HepG2 (cell line): Measurements from ENCODE around the gene RFC2. TPM values are rescaled to one million over a fixed set of nuclear protein-coding genes. Genes with fewer than 3 reads are reported as not detected.

Experiments
- ATF3 ChIP-seq: sonication (generic); formaldehyde crosslinking; IDR thresholded peaks from 2 replicates; pipeline ENCODE4 v1.4.0; 2020; ENCODE audit warnings: missing genetic modification reagents
- ETV5 ChIP-seq: IDR thresholded peaks from 2 replicates; pipeline ENCODE4 v1.6.1; 2018; ENCODE audit warnings: missing biosample characterization, missing genetic modification reagents, inconsistent platforms, borderline replicate concordance
- FLYWCH1 ChIP-seq: sonication (generic); formaldehyde crosslinking; IDR thresholded peaks from 2 replicates; pipeline ENCODE4 v1.8.1; 2023; ENCODE audit warnings: mild to moderate bottlenecking, missing genetic modification reagents
- HIC2 ChIP-seq: sonication (generic); formaldehyde crosslinking; IDR thresholded peaks from 2 replicates; pipeline ENCODE4 v1.9.0; 2022; ENCODE audit warnings: low read depth, missing genetic modification reagents
- KAT7 ChIP-seq: IDR thresholded peaks from 2 replicates; pipeline ENCODE4 v1.6.1; 2018; ENCODE audit warnings: borderline replicate concordance, missing compliant biosample characterization
- MLLT10 ChIP-seq: sonication (generic); formaldehyde crosslinking; IDR thresholded peaks from 2 replicates; pipeline ENCODE4 v1.4.0; 2020; ENCODE audit warnings: missing genetic modification reagents
- RORA ChIP-seq: sonication (generic); formaldehyde crosslinking; IDR thresholded peaks from 2 replicates; pipeline ENCODE4 v1.5.0; 2020; ENCODE audit warnings: mild to moderate bottlenecking, missing genetic modification reagents, moderate library complexity
- ZNF343 ChIP-seq: sonication (generic); formaldehyde crosslinking; IDR thresholded peaks from 2 replicates; pipeline ENCODE4 v1.4.0; 2020; ENCODE audit warnings: mild to moderate bottlenecking, missing genetic modification reagents
- polyA plus RNA-seq, 8 experiments: library from polyadenylated mRNA; depleted of rRNA in 3 of 8; stranded (reverse) in 7 of 8; unstranded in 1 of 8; fragments of >200 nt; fragmentation: Illumina TruSeq in 4 of 8; extraction: Trizol in 4 of 8; gene quantifications; 2 replicates each; pipeline versions ENCODE4 v1.2.1 to v1.2.3, GENCODE V29; 2011 to 2016; ENCODE audit warnings: low read depth in 4 of 8, missing spikeins in 1 of 8, mixed read lengths in 1 of 8; ENCODE audit not compliant: insufficient read depth in 1 of 8
- total RNA-seq, 5 experiments: library from RNA; depleted of rRNA; stranded (reverse); fragments of >200 nt; fragmentation: Illumina TruSeq; extraction: Trizol; gene quantifications; 2 replicates each; pipeline ENCODE4 v1.2.3, GENCODE V29; 2016; ENCODE audit warnings: low read depth in 1 of 5
- TF ChIP-seq, protein P1 (sequence below): sonication (generic); formaldehyde crosslinking; IDR thresholded peaks from 2 replicates; pipeline ENCODE4 v1.5.1; 2020; ENCODE audit warnings: missing genetic modification reagents, mild to moderate bottlenecking, borderline replicate concordance
- TF ChIP-seq, protein P2 (sequence below): sonication (generic); formaldehyde crosslinking; IDR thresholded peaks from 2 replicates; pipeline ENCODE4 v1.4.0; 2020; ENCODE audit warnings: missing genetic modification reagents

RFC2 gene
- total and polyA plus RNA-seq, 2 of the 13 experiments (the other 11 are each of a cell fraction or from before 2014, with no cell fraction given), result 14.6 to 43.5 TPM

DNA sequence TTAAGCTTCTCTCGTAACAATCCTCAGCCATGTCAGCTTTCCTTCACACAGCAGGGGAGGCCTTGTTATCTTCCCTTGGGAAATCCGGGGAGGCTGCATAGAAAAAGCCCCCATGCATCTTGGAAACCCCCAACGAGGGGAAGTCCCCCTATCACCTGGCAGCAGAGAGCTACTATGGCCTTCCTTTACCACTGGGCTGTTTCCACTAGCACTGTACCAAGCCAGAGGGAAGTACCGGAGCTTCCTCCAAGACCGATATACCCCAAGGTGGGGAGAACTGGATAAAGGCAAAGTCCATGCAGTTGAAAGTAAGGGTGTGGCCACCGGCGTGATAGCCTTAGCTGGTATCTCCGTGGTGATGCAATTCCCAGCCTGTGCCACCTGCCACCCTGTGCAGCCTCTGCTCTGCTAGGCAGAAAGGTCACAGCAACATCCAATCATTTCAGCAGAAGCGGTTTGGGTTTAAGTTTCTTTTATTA is 30.6 kb upstream of the RFC2 start (continued):
- TF ChIP-seq HIC2 (peak; percentile 71), MLLT10 (no peak), ZNF343 (CRISPR knock-in tag) (no peak), ATF3 (peak; percentile 66), RORA (CRISPR knock-in tag) (no peak), KAT7 (no peak), ETV5 (CRISPR knock-in tag) (no peak), FLYWCH1 (CRISPR knock-in tag) (no peak)
- TF ChIP-seq, protein P1, sequence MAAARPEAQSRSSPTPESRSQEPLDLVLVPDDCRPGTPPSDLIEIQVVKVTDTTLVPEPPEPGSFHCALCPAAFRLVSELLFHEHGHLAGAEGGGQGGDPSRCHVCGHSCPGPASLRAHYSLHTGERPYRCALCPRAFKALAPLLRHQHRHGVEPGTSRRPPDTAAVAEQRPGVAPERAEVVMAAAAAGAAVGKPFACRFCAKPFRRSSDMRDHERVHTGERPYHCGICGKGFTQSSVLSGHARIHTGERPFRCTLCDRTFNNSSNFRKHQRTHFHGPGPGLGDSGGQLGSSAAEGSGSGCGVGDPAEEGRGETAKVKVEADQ (CRISPR knock-in tag), result no peak
- TF ChIP-seq, protein P2, sequence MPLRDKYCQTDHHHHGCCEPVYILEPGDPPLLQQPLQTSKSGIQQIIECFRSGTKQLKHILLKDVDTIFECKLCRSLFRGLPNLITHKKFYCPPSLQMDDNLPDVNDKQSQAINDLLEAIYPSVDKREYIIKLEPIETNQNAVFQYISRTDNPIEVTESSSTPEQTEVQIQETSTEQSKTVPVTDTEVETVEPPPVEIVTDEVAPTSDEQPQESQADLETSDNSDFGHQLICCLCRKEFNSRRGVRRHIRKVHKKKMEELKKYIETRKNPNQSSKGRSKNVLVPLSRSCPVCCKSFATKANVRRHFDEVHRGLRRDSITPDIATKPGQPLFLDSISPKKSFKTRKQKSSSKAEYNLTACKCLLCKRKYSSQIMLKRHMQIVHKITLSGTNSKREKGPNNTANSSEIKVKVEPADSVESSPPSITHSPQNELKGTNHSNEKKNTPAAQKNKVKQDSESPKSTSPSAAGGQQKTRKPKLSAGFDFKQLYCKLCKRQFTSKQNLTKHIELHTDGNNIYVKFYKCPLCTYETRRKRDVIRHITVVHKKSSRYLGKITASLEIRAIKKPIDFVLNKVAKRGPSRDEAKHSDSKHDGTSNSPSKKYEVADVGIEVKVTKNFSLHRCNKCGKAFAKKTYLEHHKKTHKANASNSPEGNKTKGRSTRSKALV (CRISPR knock-in tag), result no peak
